Panc1 (cell line): ENCODE results near the gene NAT16.

ENCODE experiments used
- CTCF ChIP-seq: fragments of 450-650 bp; IDR thresholded peaks from 2 replicates; pipeline ENCODE4 v1.5.1; 2017; ENCODE audit warnings: mild to moderate bottlenecking
- POLR2AphosphoS5 ChIP-seq: IDR thresholded peaks from 2 replicates; pipeline ENCODE4 v1.6.1; 2012; ENCODE audit warnings: mild to moderate bottlenecking, low read depth, low read length, moderate library complexity
- TCF7L2 ChIP-seq: IDR thresholded peaks from 2 replicates; pipeline ENCODE4 v1.6.1; 2011; ENCODE audit warnings: mild to moderate bottlenecking, low read depth, low read length, inconsistent platforms
- TF ChIP-seq, protein P1 (sequence below), 2 experiments: IDR thresholded peaks; 2 replicates each; pipeline ENCODE4 v1.6.1; 2011 to 2012; ENCODE audit warnings: low read depth in 2 of 2, control low read depth in 1 of 2, low read length in 1 of 2, mild to moderate bottlenecking in 1 of 2, moderate library complexity in 1 of 2; ENCODE audit not compliant: insufficient read depth in 1 of 2

GRCh38 chr7:101217388-101218235 lies 37.5 kb upstream of the NAT16 start, which contains the start of the genes PLOD3 and ZNHIT1:
- TF ChIP-seq POLR2AphosphoS5, result peak; percentile 91
- TF ChIP-seq CTCF, result no peak; the same call in 1 of the 2 replicates
- TF ChIP-seq, protein P1, sequence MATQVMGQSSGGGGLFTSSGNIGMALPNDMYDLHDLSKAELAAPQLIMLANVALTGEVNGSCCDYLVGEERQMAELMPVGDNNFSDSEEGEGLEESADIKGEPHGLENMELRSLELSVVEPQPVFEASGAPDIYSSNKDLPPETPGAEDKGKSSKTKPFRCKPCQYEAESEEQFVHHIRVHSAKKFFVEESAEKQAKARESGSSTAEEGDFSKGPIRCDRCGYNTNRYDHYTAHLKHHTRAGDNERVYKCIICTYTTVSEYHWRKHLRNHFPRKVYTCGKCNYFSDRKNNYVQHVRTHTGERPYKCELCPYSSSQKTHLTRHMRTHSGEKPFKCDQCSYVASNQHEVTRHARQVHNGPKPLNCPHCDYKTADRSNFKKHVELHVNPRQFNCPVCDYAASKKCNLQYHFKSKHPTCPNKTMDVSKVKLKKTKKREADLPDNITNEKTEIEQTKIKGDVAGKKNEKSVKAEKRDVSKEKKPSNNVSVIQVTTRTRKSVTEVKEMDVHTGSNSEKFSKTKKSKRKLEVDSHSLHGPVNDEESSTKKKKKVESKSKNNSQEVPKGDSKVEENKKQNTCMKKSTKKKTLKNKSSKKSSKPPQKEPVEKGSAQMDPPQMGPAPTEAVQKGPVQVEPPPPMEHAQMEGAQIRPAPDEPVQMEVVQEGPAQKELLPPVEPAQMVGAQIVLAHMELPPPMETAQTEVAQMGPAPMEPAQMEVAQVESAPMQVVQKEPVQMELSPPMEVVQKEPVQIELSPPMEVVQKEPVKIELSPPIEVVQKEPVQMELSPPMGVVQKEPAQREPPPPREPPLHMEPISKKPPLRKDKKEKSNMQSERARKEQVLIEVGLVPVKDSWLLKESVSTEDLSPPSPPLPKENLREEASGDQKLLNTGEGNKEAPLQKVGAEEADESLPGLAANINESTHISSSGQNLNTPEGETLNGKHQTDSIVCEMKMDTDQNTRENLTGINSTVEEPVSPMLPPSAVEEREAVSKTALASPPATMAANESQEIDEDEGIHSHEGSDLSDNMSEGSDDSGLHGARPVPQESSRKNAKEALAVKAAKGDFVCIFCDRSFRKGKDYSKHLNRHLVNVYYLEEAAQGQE (IDR thresholded peaks at IDR 0.05; ENCODE audit: insufficient read depth in 1 of 2, low read depth in 2 of 2, low read length in 1 of 2), result no peak
- TF ChIP-seq TCF7L2, result no peak
